Fibroblast of upper back skin (primary cell): ENCODE measurements around the gene ARHGEF1.

Experiments used
- DNase-seq: peaks from one replicate; pipeline ENCODE4 v3.0.0-alpha.2; 2013

Gene ARHGEF1

DNA sequence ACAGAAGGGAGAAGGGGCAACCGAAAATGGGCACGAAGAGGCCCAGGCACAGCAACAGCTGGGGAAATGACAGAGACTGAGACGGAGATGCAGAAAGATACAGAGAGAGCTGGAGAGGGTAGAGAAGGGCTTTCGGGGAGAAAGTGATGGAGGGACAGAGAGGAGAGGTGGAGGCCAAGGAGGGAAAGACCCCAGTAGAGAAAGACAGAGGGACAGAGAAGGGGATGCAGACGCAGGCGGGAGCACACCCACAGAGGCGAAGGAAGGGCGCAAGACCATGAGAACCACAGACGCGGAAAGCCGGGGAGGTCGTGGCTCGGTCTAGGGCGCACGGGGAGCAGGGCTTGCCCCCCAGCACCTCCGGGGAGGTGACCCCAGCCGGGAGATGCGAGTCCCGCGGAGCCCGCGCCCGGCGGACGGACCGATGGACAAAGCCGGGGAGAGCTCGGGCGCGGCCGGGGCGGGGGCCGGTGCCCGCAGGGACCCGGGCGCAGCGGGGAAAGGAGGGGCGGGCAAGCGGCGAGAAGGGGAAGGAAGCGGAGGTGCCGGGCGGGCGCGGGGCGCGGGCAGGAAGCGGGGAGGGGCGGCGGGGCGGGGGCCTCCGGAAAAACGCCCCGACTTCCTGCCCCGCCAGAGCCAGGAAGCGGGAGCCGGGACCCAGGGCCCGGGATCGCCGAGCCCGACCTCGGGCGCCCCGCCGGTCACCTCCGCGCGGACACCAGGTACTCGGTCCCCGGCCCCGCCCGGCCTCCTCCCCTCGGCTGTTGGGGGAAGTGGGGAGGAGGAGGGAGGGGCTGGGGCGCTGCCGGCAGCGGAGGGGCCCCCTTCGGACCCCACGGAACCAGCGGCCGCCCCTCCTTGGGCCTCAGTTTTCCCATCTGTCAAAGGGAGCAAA lies at the start of gene ARHGEF1:
Gene ARHGEF1, plus strand, starts transcription at position 617 of the 895 bp plus-strand sequence. CDS start 4,899 bp downstream, outside the sequence.
- no peak for DNase-seq

- no peak for DNase-seq
Measured at GRCh38 chr19:41837981-41838708, 44.8 kb upstream of the ARHGEF1 start.

GRCh38 chr19:41839211-41839610 lies 43.8 kb upstream of the ARHGEF1 start:
- DNase-seq, result no peak

- no peak for DNase-seq
Measured at GRCh38 chr19:41843371-41843770, 39.6 kb upstream of the ARHGEF1 start.

- DNase-seq, result no peak
Measured at GRCh38 chr19:41844601-41845000, 38.4 kb upstream of the ARHGEF1 start, which contains the start of gene LYPD4. LYPD4 (minus strand) TSS chr19:41844683; CDS start chr19:41839285, 5,398 bp downstream.

DNA sequence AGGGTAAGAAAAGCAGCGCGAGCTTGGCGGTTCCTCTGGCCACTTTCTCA lies 38.2 kb upstream of the ARHGEF1 start, which contains the start of gene DMRTC2:
Gene DMRTC2, plus strand, starts transcription at position 42 of the 50 bp plus-strand sequence. CDS start 2,387 bp downstream, outside the sequence.
- DNase-seq, result no peak

DNA sequence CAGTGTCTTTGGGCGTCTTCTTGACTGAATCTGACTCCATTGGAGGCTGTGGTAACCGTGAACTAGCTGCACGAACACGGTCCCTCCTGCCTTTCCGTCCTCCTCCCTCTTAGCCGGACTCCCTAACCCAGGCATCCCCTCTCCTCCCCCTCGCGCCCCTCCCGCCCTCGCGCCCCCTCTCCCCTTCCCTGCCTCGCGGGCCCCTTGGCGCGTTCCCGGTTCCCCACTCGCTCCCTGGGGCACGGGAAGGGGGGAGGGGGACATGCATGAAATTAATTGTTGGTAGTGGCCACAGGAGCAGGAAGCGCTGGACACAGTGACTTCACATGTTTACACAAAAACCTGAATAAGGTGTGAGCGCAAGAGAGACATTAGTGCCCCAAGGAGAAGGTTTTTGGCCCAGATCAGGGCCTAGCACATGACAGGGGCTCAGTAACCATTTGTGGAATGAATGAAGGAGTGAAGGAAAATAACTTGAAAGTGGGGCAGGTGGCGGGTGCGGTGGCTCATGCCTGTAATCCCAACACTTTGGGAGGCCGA lies 37.9 kb upstream of the ARHGEF1 start:
- DNase-seq, result no peak

GRCh38 chr19:41847351-41848105 lies 35.5 kb upstream of the ARHGEF1 start:
- DNase-seq, result no peak

- no peak for DNase-seq
Measured at GRCh38 chr19:41848666-41849065, 34.3 kb upstream of the ARHGEF1 start.

GRCh38 chr19:41849067-41849466 lies 33.9 kb upstream of the ARHGEF1 start:
- DNase-seq, result no peak

- no peak for DNase-seq
Measured at GRCh38 chr19:41850381-41850780, 32.6 kb upstream of the ARHGEF1 start.

- DNase-seq, result no peak
Measured at GRCh38 chr19:41851456-41851855, 31.5 kb upstream of the ARHGEF1 start.

DNA sequence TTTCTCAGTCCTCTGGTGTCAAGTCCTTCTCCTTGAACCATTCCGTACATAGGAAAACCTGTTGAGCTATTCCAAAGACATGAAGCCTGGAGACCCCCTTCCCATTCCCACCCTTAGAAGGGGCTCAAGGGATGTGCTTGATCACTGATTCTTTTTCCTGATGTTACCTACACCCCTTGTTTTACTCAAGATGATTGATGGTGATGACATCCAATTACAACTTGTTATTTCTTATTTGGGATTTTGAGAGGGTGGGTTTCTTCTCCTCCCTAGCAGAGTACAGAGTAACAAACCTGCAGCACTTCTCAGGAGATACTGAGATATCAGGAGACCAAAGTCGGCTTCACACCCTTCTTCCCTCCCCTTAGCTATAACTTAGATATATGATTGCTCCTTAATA lies 29.6 kb upstream of the ARHGEF1 start:
- DNase-seq, result no peak

DNA sequence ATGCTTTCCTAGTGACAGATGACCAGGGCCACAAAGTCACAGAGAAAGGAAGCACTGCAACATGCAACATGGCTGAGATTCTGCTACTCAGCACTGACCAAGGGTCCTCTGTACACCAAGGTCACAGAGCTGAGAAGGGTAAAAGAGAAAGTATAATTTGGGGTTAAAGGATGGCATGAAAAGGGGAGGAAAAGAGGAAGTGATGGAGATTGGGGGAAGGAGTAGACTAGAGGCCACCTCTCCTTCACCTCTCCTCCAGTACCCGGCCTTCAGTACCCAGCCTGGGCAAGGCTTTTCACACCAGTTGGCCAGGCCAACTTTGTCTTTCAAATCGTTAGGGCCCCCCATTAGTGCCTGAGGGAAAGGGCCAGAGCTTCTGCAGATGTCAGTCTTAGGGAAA lies 29.2 kb upstream of the ARHGEF1 start:
- no peak for DNase-seq

- no peak for DNase-seq
Measured at GRCh38 chr19:41859213-41859617, 23.8 kb upstream of the ARHGEF1 start.

DNA sequence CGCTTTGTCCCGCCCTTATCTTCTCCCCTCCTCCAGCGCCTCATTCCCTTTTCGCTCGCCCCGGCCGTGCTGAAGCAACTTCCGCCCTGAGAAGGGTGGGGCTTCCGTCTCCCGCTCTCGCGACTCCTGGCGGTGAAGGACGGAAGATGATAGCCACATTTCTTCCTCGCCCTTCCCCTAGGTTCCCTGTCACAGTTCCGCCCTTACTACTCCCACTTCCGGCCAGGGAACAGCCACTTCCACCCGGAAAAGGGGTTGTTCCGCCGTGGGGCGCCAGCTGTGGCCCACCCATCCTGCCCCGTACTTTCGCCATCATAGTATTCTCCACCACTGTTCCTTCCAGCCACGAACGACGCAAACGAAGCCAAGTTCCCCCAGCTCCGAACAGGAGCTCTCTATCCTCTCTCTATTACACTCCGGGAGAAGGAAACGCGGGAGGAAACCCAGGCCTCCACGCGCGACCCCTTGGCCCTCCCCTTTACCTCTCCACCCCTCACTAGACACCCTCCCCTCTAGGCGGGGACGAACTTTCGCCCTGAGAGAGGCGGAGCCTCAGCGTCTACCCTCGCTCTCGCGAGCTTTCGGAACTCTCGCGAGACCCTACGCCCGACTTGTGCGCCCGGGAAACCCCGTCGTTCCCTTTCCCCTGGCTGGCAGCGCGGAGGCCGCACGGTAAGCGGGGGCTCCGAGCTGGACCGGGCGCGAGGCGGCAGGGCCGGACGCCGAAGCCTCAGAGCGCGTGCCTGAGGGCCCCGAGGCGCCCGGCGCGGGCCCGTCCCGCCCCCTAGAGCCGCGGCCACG lies 23.2 kb upstream of the ARHGEF1 start, which contains the start of gene RPS19:
Gene RPS19, plus strand, starts transcription at position 638 of the 801 bp plus-strand sequence. CDS start 520 bp downstream, outside the sequence.
- peak; percentile 99 for DNase-seq

GRCh38 chr19:41860419-41861115 lies 22.4 kb upstream of the ARHGEF1 start:
- no peak for DNase-seq

GRCh38 chr19:41861116-41861768 lies 21.7 kb upstream of the ARHGEF1 start:
- DNase-seq, result no peak

GRCh38 chr19:41861846-41862245 lies 21.1 kb upstream of the ARHGEF1 start:
- no peak for DNase-seq

GRCh38 chr19:41862445-41862986 lies 20.5 kb upstream of the ARHGEF1 start:
- no peak for DNase-seq
